ENCODE data around the gene ADARB1.

Gene ADARB1

DNA sequence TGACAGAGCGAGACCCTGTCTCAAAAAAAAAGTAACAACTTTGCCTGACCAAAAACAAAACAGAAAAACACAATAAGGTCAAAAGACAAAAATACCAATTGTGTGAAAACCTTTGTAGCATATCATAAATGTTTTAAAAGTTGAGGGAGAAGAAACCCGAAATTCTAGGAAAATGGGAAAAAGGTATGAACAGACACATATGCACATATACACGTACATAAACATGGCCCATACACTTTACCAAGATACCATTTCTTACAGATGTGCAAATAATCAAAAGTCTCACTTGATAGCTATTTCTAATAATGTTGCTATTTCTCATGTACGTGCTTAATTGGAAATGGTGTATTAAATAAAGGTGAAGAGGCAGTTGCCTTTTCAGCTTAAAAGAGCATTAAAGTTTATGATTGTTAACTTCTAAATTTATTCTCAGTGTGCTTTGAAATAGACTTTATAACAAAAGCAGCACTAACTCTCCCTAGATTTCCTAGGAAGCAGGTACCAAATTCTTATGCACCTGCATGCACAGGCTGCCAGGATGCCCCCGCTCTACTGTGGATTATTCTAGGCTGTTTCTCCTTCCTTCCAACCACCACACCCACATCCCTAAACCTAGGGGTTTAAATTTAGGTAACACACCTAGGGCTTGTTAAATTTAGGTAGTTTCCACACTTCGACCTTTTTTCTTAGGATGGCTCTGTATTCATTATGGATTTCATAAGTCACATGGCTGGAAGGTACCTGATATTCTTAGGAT, 33.8 kb downstream of the ADARB1 start:
- TF ChIP-seq, protein P1, sequence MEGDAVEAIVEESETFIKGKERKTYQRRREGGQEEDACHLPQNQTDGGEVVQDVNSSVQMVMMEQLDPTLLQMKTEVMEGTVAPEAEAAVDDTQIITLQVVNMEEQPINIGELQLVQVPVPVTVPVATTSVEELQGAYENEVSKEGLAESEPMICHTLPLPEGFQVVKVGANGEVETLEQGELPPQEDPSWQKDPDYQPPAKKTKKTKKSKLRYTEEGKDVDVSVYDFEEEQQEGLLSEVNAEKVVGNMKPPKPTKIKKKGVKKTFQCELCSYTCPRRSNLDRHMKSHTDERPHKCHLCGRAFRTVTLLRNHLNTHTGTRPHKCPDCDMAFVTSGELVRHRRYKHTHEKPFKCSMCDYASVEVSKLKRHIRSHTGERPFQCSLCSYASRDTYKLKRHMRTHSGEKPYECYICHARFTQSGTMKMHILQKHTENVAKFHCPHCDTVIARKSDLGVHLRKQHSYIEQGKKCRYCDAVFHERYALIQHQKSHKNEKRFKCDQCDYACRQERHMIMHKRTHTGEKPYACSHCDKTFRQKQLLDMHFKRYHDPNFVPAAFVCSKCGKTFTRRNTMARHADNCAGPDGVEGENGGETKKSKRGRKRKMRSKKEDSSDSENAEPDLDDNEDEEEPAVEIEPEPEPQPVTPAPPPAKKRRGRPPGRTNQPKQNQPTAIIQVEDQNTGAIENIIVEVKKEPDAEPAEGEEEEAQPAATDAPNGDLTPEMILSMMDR (IDR thresholded peaks at IDR 0.05), result no peak

DNA sequence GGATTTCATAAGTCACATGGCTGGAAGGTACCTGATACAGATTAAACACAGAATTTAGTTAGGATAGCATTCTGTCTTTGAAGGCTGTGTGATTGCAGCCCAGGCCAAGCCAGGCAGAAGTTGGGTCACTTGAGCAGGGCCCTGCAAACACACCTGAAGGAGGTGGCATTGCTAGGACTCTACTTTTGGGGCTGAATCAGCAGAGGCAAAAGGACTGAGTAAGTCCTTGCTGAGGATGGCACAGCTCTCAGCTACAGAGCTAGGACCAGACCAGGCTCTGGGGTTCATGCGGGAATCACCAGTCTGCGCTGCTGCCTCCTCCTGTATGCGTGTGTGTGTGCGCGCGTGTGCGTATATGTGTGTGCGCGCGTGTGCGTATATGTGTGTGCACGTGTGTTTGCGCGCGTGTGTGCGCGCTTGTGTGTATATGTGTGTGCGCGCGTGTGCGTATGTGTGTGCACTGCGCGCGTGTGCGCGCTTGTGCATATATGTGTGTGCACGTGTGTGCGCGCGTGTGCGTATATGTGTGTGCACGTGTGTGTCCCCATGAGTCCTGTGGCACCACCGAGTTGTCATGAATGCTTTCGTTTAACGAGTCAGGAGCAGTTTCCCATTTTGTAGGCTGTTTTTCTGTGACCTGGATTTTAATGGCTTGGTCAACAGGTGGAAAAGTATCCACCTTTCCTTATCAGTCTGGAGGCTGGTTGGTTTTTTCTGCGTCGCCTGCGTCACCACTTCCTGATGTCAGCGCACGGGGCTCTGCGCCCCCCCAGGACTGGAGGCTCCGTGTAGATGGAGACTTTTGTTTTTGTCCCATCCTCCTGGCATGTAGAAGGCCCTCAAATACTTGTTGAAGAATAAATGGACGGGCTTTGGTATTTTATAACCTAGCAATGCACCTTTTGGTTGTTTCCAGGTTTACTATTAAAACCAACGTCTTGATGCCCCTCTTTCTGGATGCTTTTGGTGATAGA, 34.7 kb downstream of the ADARB1 start:
- TF ChIP-seq, protein P1 (IDR thresholded peaks at IDR 0.05), result no peak

DNA sequence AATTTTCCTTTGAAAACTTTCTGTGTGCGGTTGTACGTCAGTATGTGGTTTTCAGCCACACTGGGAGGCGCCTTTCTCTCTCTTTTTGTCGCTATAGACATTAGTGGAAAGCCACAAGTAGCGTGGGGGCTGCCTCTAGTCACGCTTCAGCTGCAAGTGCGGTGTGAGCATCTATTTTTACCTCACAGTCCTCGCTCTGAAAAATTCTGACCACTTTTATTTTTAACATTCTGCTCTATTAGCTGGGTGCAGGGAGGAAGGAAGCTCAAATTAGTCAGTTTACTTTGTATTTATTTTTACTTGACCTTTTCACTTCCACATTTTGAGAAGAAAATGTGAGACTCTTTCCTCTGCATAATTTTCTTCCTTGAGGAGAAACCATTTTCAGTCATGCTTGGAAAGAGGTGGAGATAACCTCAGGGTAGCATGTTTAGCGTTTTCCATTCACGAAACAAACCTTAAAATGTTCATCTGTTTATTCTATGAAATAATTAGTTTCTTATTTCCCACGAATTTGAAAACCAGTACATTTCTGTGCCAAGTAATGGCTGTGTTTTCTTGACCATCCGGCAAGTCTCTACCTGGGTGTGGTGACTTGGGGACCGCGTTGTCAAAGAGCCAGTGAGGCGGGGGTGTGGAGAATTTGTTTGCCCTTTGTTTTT, 35.6 kb downstream of the ADARB1 start:
- TF ChIP-seq, protein P1 (IDR thresholded peaks at IDR 0.05), result no peak

DNA sequence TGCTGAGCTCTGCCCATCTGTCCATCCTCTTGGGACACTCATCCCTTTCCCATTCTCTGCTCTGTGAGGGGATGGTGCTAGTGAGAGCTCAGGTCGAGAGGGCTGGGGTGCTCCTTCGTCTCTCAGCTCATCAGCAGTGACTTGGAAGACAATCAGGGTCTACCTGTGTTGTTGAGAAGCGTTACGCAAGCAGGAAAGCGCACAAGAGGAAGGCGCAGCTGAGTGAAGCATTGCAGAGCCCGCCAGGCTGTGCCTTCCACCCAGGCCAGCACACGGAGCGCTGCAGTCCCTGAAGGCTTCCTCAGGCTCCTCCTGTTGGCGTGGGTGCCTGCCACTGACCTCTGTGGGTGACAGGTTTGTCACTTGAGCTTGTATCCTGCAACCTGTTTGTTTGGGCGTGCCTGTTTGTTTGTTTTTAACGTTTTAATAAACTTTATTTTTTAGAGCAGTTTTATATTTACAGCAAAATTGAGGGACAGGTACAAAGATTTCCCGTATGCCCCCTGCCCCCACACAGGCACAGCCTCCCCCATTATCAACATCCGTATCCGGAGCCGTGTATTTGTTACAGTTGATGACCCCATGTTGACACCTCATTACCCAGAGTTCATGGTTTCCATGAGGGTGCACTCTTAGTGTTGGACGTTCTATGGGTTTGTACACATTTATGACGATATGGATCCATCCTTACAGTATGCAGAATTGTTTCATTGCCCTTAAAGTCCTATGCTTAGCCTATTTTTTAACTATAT, 36.7 kb downstream of the ADARB1 start:
- TF ChIP-seq, protein P1 (IDR thresholded peaks at IDR 0.05), result no peak

DNA sequence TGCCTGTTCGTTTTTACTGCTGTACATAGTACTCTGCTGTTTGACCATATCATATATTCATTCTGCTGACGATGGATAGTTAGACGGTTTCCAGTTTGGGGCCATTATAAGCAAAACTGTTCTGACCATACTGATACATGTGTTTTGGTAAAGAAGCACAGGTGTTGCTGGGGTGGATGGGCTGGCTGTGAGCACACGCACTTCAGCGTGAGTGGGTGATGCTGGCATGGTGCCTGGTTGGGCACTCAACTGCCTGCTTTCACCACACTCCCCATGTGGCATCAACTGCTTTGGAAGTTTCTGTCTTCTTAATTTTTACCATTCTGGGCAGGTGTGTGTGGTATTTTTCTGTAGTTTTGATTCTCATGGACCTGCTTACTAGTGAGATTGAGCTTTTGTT, 37.3 kb downstream of the ADARB1 start:
- TF ChIP-seq, protein P1 (IDR thresholded peaks at IDR 0.05), result no peak

DNA sequence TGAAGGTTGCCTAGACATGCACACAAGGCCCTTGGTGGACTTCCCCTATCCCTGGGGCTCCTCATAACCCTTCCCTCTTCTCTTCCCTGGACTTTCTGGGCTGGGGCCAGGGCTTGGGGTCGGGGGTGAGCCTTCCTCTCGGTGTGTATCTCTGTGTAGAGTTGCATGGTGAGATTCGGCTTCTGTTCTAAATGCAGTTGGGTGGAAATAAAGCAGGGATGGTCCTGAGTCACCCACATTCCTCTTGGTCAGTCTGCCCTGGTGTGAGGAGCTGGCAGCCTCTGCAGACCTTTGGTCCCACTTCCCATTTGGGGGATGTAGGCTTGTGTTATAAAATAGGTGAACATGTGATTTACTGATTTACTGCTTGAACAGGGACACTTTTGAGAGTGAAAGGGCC, 38.0 kb downstream of the ADARB1 start:
- TF ChIP-seq, protein P1 (IDR thresholded peaks at IDR 0.05), result no peak

DNA sequence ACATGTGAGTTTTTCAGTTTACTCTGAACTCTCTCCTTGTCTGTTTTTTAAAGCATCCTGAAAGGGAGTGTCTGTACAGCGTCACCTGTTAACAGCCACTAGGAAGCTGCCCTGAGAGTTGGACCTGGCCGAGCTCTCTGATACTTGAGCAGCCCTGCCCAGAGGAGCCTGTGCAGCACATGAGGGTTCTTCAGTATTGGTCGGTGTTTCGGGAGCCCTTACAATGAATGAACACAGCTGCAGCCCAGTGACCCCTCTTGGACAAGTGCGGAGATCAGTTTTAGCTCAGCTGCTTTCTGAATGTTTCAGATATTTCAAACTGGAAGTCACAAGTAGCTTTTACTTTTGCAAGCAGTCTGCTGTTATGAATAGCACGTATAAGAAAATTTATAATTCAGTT, 39.2 kb downstream of the ADARB1 start:
- TF ChIP-seq, protein P1 (IDR thresholded peaks at IDR 0.05), result no peak

All from LNCAP (cell line).